Stomach smooth muscle (tissue), 2 donors: ENCODE results near the gene PLPP7.

ENCODE experiments used
- H3K27ac ChIP-seq: one replicate; pipeline ENCODE4 v1.7.0; 2013; ENCODE audit warnings: mild to moderate bottlenecking, low read length, inconsistent platforms
- H3K27me3 ChIP-seq, 2 donors: one replicate each; pipeline ENCODE4 v1.7.0; 2013; ENCODE audit warnings: low read length in 2 of 2; ENCODE audit not compliant: insufficient read depth in 2 of 2, control insufficient read depth in 1 of 2
- H3K36me3 ChIP-seq, 2 donors: one replicate each; pipeline ENCODE4 v1.7.0; 2013; ENCODE audit warnings: low read length in 2 of 2; ENCODE audit not compliant: control insufficient read depth in 2 of 2, insufficient read depth in 2 of 2
- H3K4me1 ChIP-seq: one replicate; pipeline ENCODE4 v1.7.0; 2013; ENCODE audit warnings: low read length; ENCODE audit not compliant: control insufficient read depth, insufficient read depth
- H3K4me3 ChIP-seq, 2 donors: one replicate each; pipeline ENCODE4 v1.7.0; 2013; ENCODE audit warnings: low read length in 2 of 2
- H3K9ac ChIP-seq, 2 donors: one replicate each; pipeline ENCODE4 v1.7.0; 2013; ENCODE audit warnings: low read length in 2 of 2, mild to moderate bottlenecking in 1 of 2
- H3K9me3 ChIP-seq, 2 donors: one replicate each; pipeline ENCODE4 v1.7.0; 2013; ENCODE audit warnings: low read length in 2 of 2; ENCODE audit not compliant: control insufficient read depth in 2 of 2
- donor health status: healthy.
- donor health status: Pancreatic carcinoma.

PLPP7 gene

GRCh38 chr9:131276891-131277286 is 12.6 kb upstream of the PLPP7 start:
- no peaks in the 10 kb centered on the region for H3K9me3 ChIP-seq
- H3K27ac ChIP-seq: no peak overlapping the region
- H3K4me1 ChIP-seq: peaks cover 10% of the 10 kb centered on the region
- H3K4me3 ChIP-seq: peak overlapping the region in 1 of 2 donors; percentile 64
- peaks cover 35 to 37% of the 10 kb centered on the region in 2 donors for H3K27me3 ChIP-seq
- no peak overlapping the region for H3K9ac ChIP-seq
- no peaks in the 10 kb centered on the region for H3K36me3 ChIP-seq

- Histone ChIP-seq H3K27me3 (peaks cover 40 to 42% of the 10 kb centered on the region in 2 donors), H3K9ac (no peak overlapping the region), H3K9me3 (no peaks in the 10 kb centered on the region), H3K36me3 (no peaks in the 10 kb centered on the region), H3K4me1 (peaks cover 13% of the 10 kb centered on the region), H3K4me3 (peak overlapping the region; percentile 12 to 64), H3K27ac (no peak overlapping the region)
Observed at GRCh38 chr9:131277287-131277909, 12.1 kb upstream of the PLPP7 start.

GRCh38 chr9:131277910-131278701 is 11.4 kb upstream of the PLPP7 start:
- peaks cover 19% of the 10 kb centered on the region for H3K4me1 ChIP-seq
- peak overlapping the region in 1 of 2 donors; percentile 64 for H3K4me3 ChIP-seq
- no peak overlapping the region for H3K9ac ChIP-seq
- H3K36me3 ChIP-seq: no peaks in the 10 kb centered on the region
- H3K27ac ChIP-seq: no peak overlapping the region
- H3K9me3 ChIP-seq: no peaks in the 10 kb centered on the region
- H3K27me3 ChIP-seq: peaks cover 40 to 45% of the 10 kb centered on the region in 2 donors

GRCh38 chr9:131278702-131279111 is 10.8 kb upstream of the PLPP7 start:
- Histone ChIP-seq H3K9me3 (no peaks in the 10 kb centered on the region), H3K4me3 (no peak overlapping the region), H3K4me1 (peaks cover 21% of the 10 kb centered on the region), H3K9ac (no peak overlapping the region), H3K27me3 (peaks cover 37 to 42% of the 10 kb centered on the region in 2 donors), H3K27ac (no peak overlapping the region), H3K36me3 (no peaks in the 10 kb centered on the region)

- H3K4me1 ChIP-seq: peaks cover 21% of the 10 kb centered on the region
- H3K9me3 ChIP-seq: no peaks in the 10 kb centered on the region
- H3K36me3 ChIP-seq: no peaks in the 10 kb centered on the region
- H3K27ac ChIP-seq: no peak overlapping the region
- H3K27me3 ChIP-seq: peaks cover 31 to 38% of the 10 kb centered on the region in 2 donors
- H3K9ac ChIP-seq: no peak overlapping the region
- no peak overlapping the region for H3K4me3 ChIP-seq
Observed at GRCh38 chr9:131279196-131279862, 10.2 kb upstream of the PLPP7 start.

- peaks cover 21% of the 10 kb centered on the region for H3K4me1 ChIP-seq
- H3K9ac ChIP-seq: no peak overlapping the region
- no peak overlapping the region for H3K4me3 ChIP-seq
- H3K36me3 ChIP-seq: no peaks in the 10 kb centered on the region
- H3K27me3 ChIP-seq: peaks cover 26 to 32% of the 10 kb centered on the region in 2 donors
- no peak overlapping the region for H3K27ac ChIP-seq
- no peaks in the 10 kb centered on the region for H3K9me3 ChIP-seq
Observed at GRCh38 chr9:131279863-131280570, 9.5 kb upstream of the PLPP7 start.

- Histone ChIP-seq H3K4me3 (no peak overlapping the region), H3K9ac (no peak overlapping the region), H3K36me3 (no peaks in the 10 kb centered on the region), H3K9me3 (no peaks in the 10 kb centered on the region), H3K27ac (no peak overlapping the region), H3K27me3 (peaks cover 20 to 31% of the 10 kb centered on the region in 2 donors), H3K4me1 (peaks cover 21% of the 10 kb centered on the region)
Observed at GRCh38 chr9:131280660-131281059, 8.9 kb upstream of the PLPP7 start.

GRCh38 chr9:131281119-131281965 is 8.2 kb upstream of the PLPP7 start:
- H3K27ac ChIP-seq: no peak overlapping the region
- H3K4me3 ChIP-seq: no peak overlapping the region
- peaks cover 17 to 24% of the 10 kb centered on the region in 2 donors for H3K27me3 ChIP-seq
- no peaks in the 10 kb centered on the region for H3K36me3 ChIP-seq
- H3K4me1 ChIP-seq: peaks cover 21% of the 10 kb centered on the region
- no peak overlapping the region for H3K9ac ChIP-seq
- no peaks in the 10 kb centered on the region for H3K9me3 ChIP-seq

- H3K4me3 ChIP-seq: no peak overlapping the region
- H3K27ac ChIP-seq: no peak overlapping the region
- H3K27me3 ChIP-seq: peaks cover 17 to 21% of the 10 kb centered on the region in 2 donors
- H3K9ac ChIP-seq: no peak overlapping the region
- H3K36me3 ChIP-seq: no peaks in the 10 kb centered on the region
- H3K4me1 ChIP-seq: peaks cover 17% of the 10 kb centered on the region
- H3K9me3 ChIP-seq: no peaks in the 10 kb centered on the region
Observed at GRCh38 chr9:131282175-131282574, 7.3 kb upstream of the PLPP7 start.
